ENCODE data around the gene NLRP3.
"Not testable (repeated sequence)": the region's sequence is repeated elsewhere in the genome, so short reads cannot be mapped to it uniquely, and the experiment has no call there.

NLRP3 gene

GRCh38 chr1:247471445-247472016, 55.6 kb downstream of the NLRP3 start:
- DNase-seq = no peak

GRCh38 chr1:247472035-247472434, 56.1 kb downstream of the NLRP3 start:
- DNase-seq = no peak

- DNase-seq = no peak
These were observed 58.4 kb downstream of the NLRP3 start for GRCh38 chr1:247474367-247474766.

- no peak for DNase-seq
These were observed 59.8 kb downstream of the NLRP3 start for GRCh38 chr1:247475793-247476192.

- not testable (repeated sequence) for DNase-seq
These were observed 60.5 kb downstream of the NLRP3 start for GRCh38 chr1:247476328-247477058.

- peak; percentile 3 for DNase-seq
These were observed 66.8 kb downstream of the NLRP3 start for GRCh38 chr1:247482747-247483146.

GRCh38 chr1:247487057-247487456, 71.1 kb downstream of the NLRP3 start:
- peak; percentile 6 for DNase-seq

- DNase-seq = no peak
These were observed 75.4 kb downstream of the NLRP3 start for GRCh38 chr1:247491328-247491727.

- DNase-seq = no peak
These were observed 77.1 kb downstream of the NLRP3 start for GRCh38 chr1:247493106-247493505.

- no peak for DNase-seq
These were observed 78.8 kb downstream of the NLRP3 start for GRCh38 chr1:247494767-247495166.

- DNase-seq = peak; percentile 1
These were observed 80.8 kb downstream of the NLRP3 start for GRCh38 chr1:247496581-247497285.
